BJ (cell line): Measurements from ENCODE around the gene SNPH. TPM values are rescaled to one million over a fixed set of nuclear protein-coding genes. Genes with fewer than 3 reads are reported as not detected.

Source experiments
- CTCF ChIA-PET: fragments of 350-600 bp; formaldehyde crosslinking; extraction: SDS; loops from one replicate; lab custom pipeline; 2021; ENCODE audit warnings: antibody characterized with exemption, inconsistent platforms; lab: Yijun Ruan, JAX
- POLR2A ChIA-PET: fragments of 300-600 bp; sonication (Branson Sonifier 250); formaldehyde crosslinking; extraction: SDS; loops from one replicate; lab custom pipeline; 2021; ENCODE audit warnings: antibody characterized with exemption; lab: Charles Lee
- DNase-seq: peaks from one replicate; pipeline ENCODE4 v3.0.0-alpha.2; 2011; ENCODE audit warnings: low read depth
- H3K27me3 ChIP-seq: 2 replicates; pipeline ENCODE4 v1.6.0; 2011; ENCODE audit warnings: low read length; ENCODE audit not compliant: control insufficient read depth, insufficient read depth
- H3K36me3 ChIP-seq: 2 replicates; pipeline ENCODE4 v1.5.1; 2011; ENCODE audit warnings: low read length; ENCODE audit not compliant: control insufficient read depth, insufficient read depth
- H3K4me3 ChIP-seq: 2 replicates; pipeline ENCODE4 v1.5.1; 2011; ENCODE audit warnings: low read depth, mild to moderate bottlenecking, control low read depth, low read length
- polyA plus RNA-seq: library from polyadenylated mRNA; depleted of rRNA; stranded (reverse); fragments of >200 nt; gene quantifications from 2 replicates; pipeline ENCODE4 v1.2.3, GENCODE V29; 2011
- TF ChIP-seq, protein P1 (sequence below): IDR thresholded peaks from 2 replicates; pipeline ENCODE4 v1.5.1; 2011; ENCODE audit warnings: low read depth, mild to moderate bottlenecking, control low read depth, inconsistent platforms, low read length, moderate library complexity; ENCODE audit not compliant: insufficient read depth

Gene SNPH
- polyA plus RNA-seq, 1 experiment, result 1.8 TPM

DNA sequence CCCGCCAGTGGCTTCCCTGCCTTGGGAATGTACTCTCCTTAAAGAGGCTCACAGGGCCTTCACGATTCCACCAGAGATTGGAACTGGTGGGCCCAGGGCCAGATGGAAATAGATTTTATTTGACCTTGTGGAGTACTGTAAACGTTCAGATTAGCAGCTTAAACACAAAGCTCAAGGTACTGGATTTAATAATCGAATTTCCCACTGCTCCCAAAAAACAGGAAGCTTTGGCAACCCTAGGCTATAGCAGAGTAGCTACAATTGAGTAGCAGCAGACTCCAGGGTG lies 55.5 kb downstream of the SNPH start:
- TF ChIP-seq, protein P1, sequence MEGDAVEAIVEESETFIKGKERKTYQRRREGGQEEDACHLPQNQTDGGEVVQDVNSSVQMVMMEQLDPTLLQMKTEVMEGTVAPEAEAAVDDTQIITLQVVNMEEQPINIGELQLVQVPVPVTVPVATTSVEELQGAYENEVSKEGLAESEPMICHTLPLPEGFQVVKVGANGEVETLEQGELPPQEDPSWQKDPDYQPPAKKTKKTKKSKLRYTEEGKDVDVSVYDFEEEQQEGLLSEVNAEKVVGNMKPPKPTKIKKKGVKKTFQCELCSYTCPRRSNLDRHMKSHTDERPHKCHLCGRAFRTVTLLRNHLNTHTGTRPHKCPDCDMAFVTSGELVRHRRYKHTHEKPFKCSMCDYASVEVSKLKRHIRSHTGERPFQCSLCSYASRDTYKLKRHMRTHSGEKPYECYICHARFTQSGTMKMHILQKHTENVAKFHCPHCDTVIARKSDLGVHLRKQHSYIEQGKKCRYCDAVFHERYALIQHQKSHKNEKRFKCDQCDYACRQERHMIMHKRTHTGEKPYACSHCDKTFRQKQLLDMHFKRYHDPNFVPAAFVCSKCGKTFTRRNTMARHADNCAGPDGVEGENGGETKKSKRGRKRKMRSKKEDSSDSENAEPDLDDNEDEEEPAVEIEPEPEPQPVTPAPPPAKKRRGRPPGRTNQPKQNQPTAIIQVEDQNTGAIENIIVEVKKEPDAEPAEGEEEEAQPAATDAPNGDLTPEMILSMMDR, result no peak
- ChIA-PET CTCF (interaction anchor here (0.7 to 3.9 kb wide), 4 partner anchors 8 to 116 kb away, joined by 3 to 21 read pairs (median 8); no protein-coding TSS in a partner anchor), POLR2A (no interaction called here)
- Histone ChIP-seq H3K36me3 (no peaks in the 10 kb centered on the region), H3K4me3 (no peak overlapping the region), H3K27me3 (no peaks in the 10 kb centered on the region)
- no peak for DNase-seq

GRCh38 chr20:1322511-1323245 lies 56.6 kb downstream of the SNPH start:
- POLR2A ChIA-PET, result interaction anchor here (0.8 kb wide), 1 partner anchor 80 kb away, joined by 3 read pairs; no protein-coding TSS in a partner anchor
- TF ChIP-seq, protein P1, result no peak
- H3K27me3 ChIP-seq, result no peaks in the 10 kb centered on the region
- no peaks in the 10 kb centered on the region for H3K36me3 ChIP-seq
- CTCF ChIA-PET, result interaction anchor here (0.8 to 3.9 kb wide), 7 partner anchors 10 to 128 kb away, joined by 3 to 21 read pairs (median 5); no protein-coding TSS in a partner anchor
- peak; percentile 73 for DNase-seq
- H3K4me3 ChIP-seq, result no peak overlapping the region

GRCh38 chr20:1323256-1323655 lies 57.2 kb downstream of the SNPH start:
- no peaks in the 10 kb centered on the region for H3K27me3 ChIP-seq
- CTCF ChIA-PET, result interaction anchor here (1.0 to 3.9 kb wide), 5 partner anchors 10 to 114 kb away, joined by 3 to 21 read pairs (median 3); no protein-coding TSS in a partner anchor
- POLR2A ChIA-PET, result interaction anchor here (0.8 kb wide), 1 partner anchor 81 kb away, joined by 3 read pairs; no protein-coding TSS in a partner anchor
- no peak for DNase-seq
- no peaks in the 10 kb centered on the region for H3K36me3 ChIP-seq
- TF ChIP-seq, protein P1, result no peak
- no peak overlapping the region for H3K4me3 ChIP-seq

GRCh38 chr20:1323830-1324597 lies 57.9 kb downstream of the SNPH start:
- CTCF ChIA-PET, result interaction anchor here (1.1 to 3.9 kb wide), 5 partner anchors 11 to 113 kb away, joined by 3 to 21 read pairs (median 8); no protein-coding TSS in a partner anchor

More at GRCh38 chr20:1323830-1324597, 57.9 kb downstream of the SNPH start:
- no peaks in the 10 kb centered on the region for H3K36me3 ChIP-seq
- TF ChIP-seq, protein P1, result no peak
- DNase-seq, result no peak
- POLR2A ChIA-PET, result no interaction called here
- no peak overlapping the region for H3K4me3 ChIP-seq
- no peaks in the 10 kb centered on the region for H3K27me3 ChIP-seq
